Stimulated activated CD4-positive, alpha-beta T cell treated with anti-CD3 and anti-CD28 coated beads, Interleukin-1b, Interleukin-23, amount 100 ng/mL, for 24 hours (primary cell): ENCODE results near the gene MPC2.
"Not testable (repeated sequence)": the region's sequence is repeated elsewhere in the genome, so short reads cannot be mapped to it uniquely, and the experiment has no call there.

Source experiments
- DNase-seq, 4 experiments: peaks; one replicate each; pipeline ENCODE4 v3.0.0-alpha.2; 2020; ENCODE audit warnings: low read depth in 4 of 4, low spot score in 1 of 4

The MPC2 gene

GRCh38 chr1:167909691-167910180, 27.1 kb downstream of the MPC2 start:
- DNase-seq: no peak

GRCh38 chr1:167905671-167906070, 31.2 kb downstream of the MPC2 start:
- DNase-seq: no peak

- no peak for DNase-seq
Observed at GRCh38 chr1:167905182-167905581, 31.7 kb downstream of the MPC2 start.

- DNase-seq: no peak
Observed at GRCh38 chr1:167904652-167905130, 32.2 kb downstream of the MPC2 start.

GRCh38 chr1:167900907-167901306, 36.0 kb downstream of the MPC2 start:
- DNase-seq: no peak

GRCh38 chr1:167899253-167899681, 37.6 kb downstream of the MPC2 start:
- no peak for DNase-seq

- DNase-seq: no peak
Observed at GRCh38 chr1:167898578-167899222, 38.2 kb downstream of the MPC2 start.

GRCh38 chr1:167893798-167894197, 43.1 kb downstream of the MPC2 start:
- no peak for DNase-seq

GRCh38 chr1:167890400-167890799, 46.5 kb downstream of the MPC2 start:
- DNase-seq: no peak

GRCh38 chr1:167887187-167887586, 49.7 kb downstream of the MPC2 start:
- DNase-seq: not testable (repeated sequence)

GRCh38 chr1:167882376-167882775, 54.5 kb downstream of the MPC2 start:
- DNase-seq: no peak

- DNase-seq: no peak
Observed at GRCh38 chr1:167881786-167882185, 55.1 kb downstream of the MPC2 start.

- no peak for DNase-seq
Observed at GRCh38 chr1:167881069-167881468, 55.8 kb downstream of the MPC2 start.

GRCh38 chr1:167880580-167881021, 56.3 kb downstream of the MPC2 start:
- DNase-seq: no peak

- DNase-seq: no peak
Observed at GRCh38 chr1:167879508-167879907, 57.4 kb downstream of the MPC2 start.

GRCh38 chr1:167878372-167879160, 58.3 kb downstream of the MPC2 start:
- no peak for DNase-seq

- no peak for DNase-seq
Observed at GRCh38 chr1:167876597-167877175, 60.2 kb downstream of the MPC2 start.

- DNase-seq: no peak
Observed at GRCh38 chr1:167871331-167871730, 65.5 kb downstream of the MPC2 start.

- not testable (repeated sequence) for DNase-seq
Observed at GRCh38 chr1:167869157-167870001, 67.5 kb downstream of the MPC2 start.

- not testable (repeated sequence) for DNase-seq
Observed at GRCh38 chr1:167866739-167867414, 70.0 kb downstream of the MPC2 start.
